Ovary (tissue), 3 donors: Measurements from ENCODE around the gene F7.

Source experiments
- EP300 ChIP-seq: sonication (generic); formaldehyde crosslinking; IDR thresholded peaks from one replicate; pipeline ENCODE4 v1.6.1; 2017; ENCODE audit warnings: antibody characterized with exemption
- POLR2A ChIP-seq: fragments of 450-650 bp; IDR thresholded peaks from one replicate; pipeline ENCODE4 v1.6.1; 2017; ENCODE audit warnings: antibody characterized with exemption, mild to moderate bottlenecking, moderate library complexity
- TF ChIP-seq, protein P1 (sequence below), 3 donors: fragments of 450-650 bp in 2 of 3; fragments of 200-600 bp in 1 of 3; IDR thresholded peaks; one replicate each; pipeline versions ENCODE4 v1.5.1 to v1.8.0; 2016 to 2022; ENCODE audit warnings: antibody characterized with exemption in 3 of 3, mild to moderate bottlenecking in 1 of 3
- donor health status: DM: no; HTN: no; CAD: no.

DNA sequence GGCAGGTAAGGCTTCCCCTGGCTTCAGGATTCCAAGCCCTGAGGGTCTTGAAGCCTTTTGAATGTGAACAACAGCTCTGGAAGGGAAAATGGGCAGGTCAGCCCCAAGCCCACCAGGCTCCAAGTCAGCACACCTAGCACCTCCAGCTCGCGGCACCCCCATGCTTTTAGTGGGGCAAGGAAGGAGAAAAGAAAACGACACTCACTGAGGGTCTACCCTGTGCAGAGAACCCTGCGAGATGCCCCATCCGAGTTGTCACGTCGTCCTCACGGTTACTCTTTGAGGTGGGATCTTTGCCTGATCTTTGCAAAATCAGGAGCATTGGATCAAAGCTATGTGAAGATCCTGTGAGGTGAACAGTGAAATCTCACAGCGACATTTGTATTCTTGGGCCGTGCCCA lies 11.3 kb downstream of the F7 start:
- TF ChIP-seq POLR2A (no peak), EP300 (no peak)
- TF ChIP-seq, protein P1, sequence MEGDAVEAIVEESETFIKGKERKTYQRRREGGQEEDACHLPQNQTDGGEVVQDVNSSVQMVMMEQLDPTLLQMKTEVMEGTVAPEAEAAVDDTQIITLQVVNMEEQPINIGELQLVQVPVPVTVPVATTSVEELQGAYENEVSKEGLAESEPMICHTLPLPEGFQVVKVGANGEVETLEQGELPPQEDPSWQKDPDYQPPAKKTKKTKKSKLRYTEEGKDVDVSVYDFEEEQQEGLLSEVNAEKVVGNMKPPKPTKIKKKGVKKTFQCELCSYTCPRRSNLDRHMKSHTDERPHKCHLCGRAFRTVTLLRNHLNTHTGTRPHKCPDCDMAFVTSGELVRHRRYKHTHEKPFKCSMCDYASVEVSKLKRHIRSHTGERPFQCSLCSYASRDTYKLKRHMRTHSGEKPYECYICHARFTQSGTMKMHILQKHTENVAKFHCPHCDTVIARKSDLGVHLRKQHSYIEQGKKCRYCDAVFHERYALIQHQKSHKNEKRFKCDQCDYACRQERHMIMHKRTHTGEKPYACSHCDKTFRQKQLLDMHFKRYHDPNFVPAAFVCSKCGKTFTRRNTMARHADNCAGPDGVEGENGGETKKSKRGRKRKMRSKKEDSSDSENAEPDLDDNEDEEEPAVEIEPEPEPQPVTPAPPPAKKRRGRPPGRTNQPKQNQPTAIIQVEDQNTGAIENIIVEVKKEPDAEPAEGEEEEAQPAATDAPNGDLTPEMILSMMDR (IDR thresholded peaks at IDR 0.05) = no peak
